PFSK-1 (cell line): ENCODE results near the gene MED9.

Experiments
- FOXP2 ChIP-seq: optimal IDR thresholded peaks from 2 replicates; pipeline ENCODE3; 2011; ENCODE audit warnings: borderline replicate concordance, control low read depth, inconsistent platforms; ENCODE audit not compliant: insufficient read depth; ENCODE audit errors: extremely low read length, extremely low read depth
- POLR2AphosphoS5 ChIP-seq: IDR thresholded peaks from 2 replicates; pipeline ENCODE4 v1.6.1; 2012; ENCODE audit warnings: low read depth, mild to moderate bottlenecking, control low read depth, low read length, moderate library complexity
- REST ChIP-seq, 2 experiments: IDR thresholded peaks; 2 replicates each; pipeline versions ENCODE4 v1.6.1 to v1.8.0; 2011 to 2012; ENCODE audit warnings: low read depth in 2 of 2, low read length in 2 of 2, control low read depth in 1 of 2, inconsistent platforms in 1 of 2, mild to moderate bottlenecking in 1 of 2, moderate library complexity in 1 of 2; ENCODE audit not compliant: insufficient read depth in 1 of 2
- SIN3A ChIP-seq: IDR thresholded peaks from 2 replicates; pipeline ENCODE4 v1.6.1; 2012; ENCODE audit warnings: mild to moderate bottlenecking, low read length, moderate library complexity, borderline replicate concordance; ENCODE audit not compliant: insufficient read depth
- TAF1 ChIP-seq: IDR thresholded peaks from 2 replicates; pipeline ENCODE4 v1.6.1; 2012; ENCODE audit warnings: low read length, control low read depth, borderline replicate concordance; ENCODE audit not compliant: insufficient read depth

MED9 gene

DNA sequence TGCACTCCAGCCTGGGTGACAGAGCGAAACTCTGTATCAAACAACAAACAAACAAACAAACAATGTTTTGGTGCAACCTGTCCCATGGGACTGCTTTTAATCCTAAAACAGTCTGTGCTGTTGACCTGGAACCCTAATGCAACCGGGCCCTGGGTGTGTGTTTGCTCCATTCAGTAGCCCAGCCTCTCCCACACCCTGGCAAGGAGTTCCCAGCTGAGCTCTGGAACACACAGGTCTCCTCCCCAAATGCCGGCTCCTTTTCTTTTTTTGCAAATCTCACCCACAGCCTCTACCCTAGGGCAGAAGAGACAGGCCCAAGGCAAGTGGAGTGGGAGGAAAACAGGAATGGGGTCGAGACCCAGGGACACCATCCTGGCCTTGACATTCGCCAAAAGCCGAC is 49.2 kb downstream of the MED9 start:
- TF ChIP-seq REST (IDR thresholded peaks at IDR 0.05; ENCODE audit: insufficient read depth in 1 of 2, low read depth in 2 of 2, low read length in 2 of 2), result no peak
- TF ChIP-seq TAF1, result no peak
- TF ChIP-seq POLR2AphosphoS5, result no peak
- TF ChIP-seq SIN3A, result no peak
- TF ChIP-seq FOXP2, result no peak

- TF ChIP-seq TAF1 (no peak), POLR2AphosphoS5 (no peak), FOXP2 (no peak), REST (IDR thresholded peaks at IDR 0.05; ENCODE audit: insufficient read depth in 1 of 2, low read depth in 2 of 2, low read length in 2 of 2) (no peak), SIN3A (no peak)
Observed at GRCh38 chr17:17526369-17526768, 49.6 kb downstream of the MED9 start.

- TF ChIP-seq POLR2AphosphoS5 (no peak), SIN3A (no peak), TAF1 (no peak), FOXP2 (no peak), REST (IDR thresholded peaks at IDR 0.05; ENCODE audit: insufficient read depth in 1 of 2, low read depth in 2 of 2, low read length in 2 of 2) (no peak)
Observed at GRCh38 chr17:17527534-17527933, 50.7 kb downstream of the MED9 start.

GRCh38 chr17:17527956-17528500 is 51.2 kb downstream of the MED9 start:
- no peak for TF ChIP-seq FOXP2
- TF ChIP-seq REST (IDR thresholded peaks at IDR 0.05; ENCODE audit: insufficient read depth in 1 of 2, low read depth in 2 of 2, low read length in 2 of 2), result no peak
- no peak for TF ChIP-seq TAF1
- TF ChIP-seq POLR2AphosphoS5, result no peak
- no peak for TF ChIP-seq SIN3A

GRCh38 chr17:17528696-17529652 is 52.2 kb downstream of the MED9 start:
- TF ChIP-seq REST (IDR thresholded peaks at IDR 0.05; ENCODE audit: insufficient read depth in 1 of 2, low read depth in 2 of 2, low read length in 2 of 2) (no peak), TAF1 (no peak), FOXP2 (no peak), POLR2AphosphoS5 (no peak), SIN3A (no peak)
